Parathyroid adenoma (tissue), 2 donors: ENCODE measurements around the gene XIST.

Experiments
- H2AFZ ChIP-seq: fragments of 300-600 bp; sonication (generic); one replicate; pipeline ENCODE4 v1.7.0; 2017; ENCODE audit warnings: antibody characterized with exemption, mild to moderate bottlenecking
- H3K27ac ChIP-seq: fragments of 300-600 bp; sonication (generic); one replicate; pipeline ENCODE4 v1.7.0; 2017
- H3K27me3 ChIP-seq: fragments of 300-600 bp; sonication (generic); one replicate; pipeline ENCODE4 v1.7.0; 2017; ENCODE audit warnings: low read length; ENCODE audit not compliant: control insufficient read depth, insufficient read depth
- H3K36me3 ChIP-seq: fragments of 300-600 bp; sonication (generic); one replicate; pipeline ENCODE4 v1.7.0; 2017; ENCODE audit warnings: low read length; ENCODE audit not compliant: control insufficient read depth, insufficient read depth
- H3K4me1 ChIP-seq: fragments of 300-600 bp; sonication (generic); one replicate; pipeline ENCODE4 v1.7.0; 2017; ENCODE audit warnings: control low read depth
- H3K4me2 ChIP-seq: fragments of 300-600 bp; sonication (generic); one replicate; pipeline ENCODE4 v1.7.0; 2017; ENCODE audit warnings: low read length
- H3K4me3 ChIP-seq: fragments of 300-600 bp; sonication (generic); one replicate; pipeline ENCODE4 v1.7.0; 2017; ENCODE audit warnings: low read depth, low read length
- H3K79me2 ChIP-seq: fragments of 300-600 bp; sonication (generic); one replicate; pipeline ENCODE4 v1.7.0; 2017; ENCODE audit warnings: control low read depth
- H3K9ac ChIP-seq: fragments of 300-600 bp; sonication (generic); one replicate; pipeline ENCODE4 v1.7.0; 2017; ENCODE audit warnings: mild to moderate bottlenecking
- H3K9me3 ChIP-seq: fragments of 300-600 bp; sonication (generic); one replicate; pipeline ENCODE4 v1.7.0; 2017; ENCODE audit warnings: low read length; ENCODE audit not compliant: control insufficient read depth
- CTCF ChIP-seq: fragments of 300-600 bp; sonication (generic); IDR thresholded peaks from one replicate; pipeline ENCODE4 v1.7.0; 2017; ENCODE audit warnings: antibody characterized with exemption, mild to moderate bottlenecking
- donor health status: primary hyperparathyroidism.

Gene XIST

GRCh38 chrX:73849073-73849472 is 3.4 kb downstream of the XIST start:
- Histone ChIP-seq H3K4me2 (no peak overlapping the region), H3K9me3 (no peaks in the 10 kb centered on the region), H3K79me2 (no peaks in the 10 kb centered on the region), H3K36me3 (no peaks in the 10 kb centered on the region), H3K27me3 (no peaks in the 10 kb centered on the region), H3K4me1 (no peaks in the 10 kb centered on the region), H3K9ac (no peak overlapping the region), H3K27ac (no peak overlapping the region), H3K4me3 (no peak overlapping the region), H2AFZ (no peak overlapping the region)
- no peak for TF ChIP-seq CTCF

GRCh38 chrX:73847991-73848390 is 4.5 kb downstream of the XIST start:
- TF ChIP-seq CTCF, result no peak
- Histone ChIP-seq H3K9me3 (no peaks in the 10 kb centered on the region), H3K27me3 (no peaks in the 10 kb centered on the region), H3K4me3 (no peak overlapping the region), H3K4me1 (no peaks in the 10 kb centered on the region), H2AFZ (no peak overlapping the region), H3K79me2 (no peaks in the 10 kb centered on the region), H3K4me2 (no peak overlapping the region), H3K9ac (no peak overlapping the region), H3K36me3 (no peaks in the 10 kb centered on the region), H3K27ac (no peak overlapping the region)

GRCh38 chrX:73847100-73847499 is 5.4 kb downstream of the XIST start:
- no peak overlapping the region for H3K9ac ChIP-seq
- no peaks in the 10 kb centered on the region for H3K36me3 ChIP-seq
- no peaks in the 10 kb centered on the region for H3K27me3 ChIP-seq
- TF ChIP-seq CTCF, result no peak
- H2AFZ ChIP-seq, result no peak overlapping the region
- no peaks in the 10 kb centered on the region for H3K9me3 ChIP-seq
- no peak overlapping the region for H3K27ac ChIP-seq
- no peaks in the 10 kb centered on the region for H3K79me2 ChIP-seq
- no peaks in the 10 kb centered on the region for H3K4me1 ChIP-seq
- no peak overlapping the region for H3K4me2 ChIP-seq
- no peak overlapping the region for H3K4me3 ChIP-seq

- no peak for TF ChIP-seq CTCF
- no peaks in the 10 kb centered on the region for H3K9me3 ChIP-seq
- no peaks in the 10 kb centered on the region for H3K79me2 ChIP-seq
- H3K4me3 ChIP-seq, result no peak overlapping the region
- no peak overlapping the region for H3K27ac ChIP-seq
- H3K27me3 ChIP-seq, result no peaks in the 10 kb centered on the region
- no peak overlapping the region for H2AFZ ChIP-seq
- no peak overlapping the region for H3K9ac ChIP-seq
- H3K4me1 ChIP-seq, result no peaks in the 10 kb centered on the region
- H3K4me2 ChIP-seq, result no peak overlapping the region
- no peaks in the 10 kb centered on the region for H3K36me3 ChIP-seq
These were observed 9.8 kb downstream of the XIST start for GRCh38 chrX:73842541-73843234.

- TF ChIP-seq CTCF, result no peak
- no peaks in the 10 kb centered on the region for H3K36me3 ChIP-seq
- H3K4me1 ChIP-seq, result no peaks in the 10 kb centered on the region
- no peak overlapping the region for H3K27ac ChIP-seq
- H2AFZ ChIP-seq, result no peak overlapping the region
- H3K27me3 ChIP-seq, result no peaks in the 10 kb centered on the region
- no peaks in the 10 kb centered on the region for H3K9me3 ChIP-seq
- no peak overlapping the region for H3K4me3 ChIP-seq
- no peak overlapping the region for H3K4me2 ChIP-seq
- H3K9ac ChIP-seq, result no peak overlapping the region
- H3K79me2 ChIP-seq, result no peaks in the 10 kb centered on the region
These were observed 11.2 kb downstream of the XIST start for GRCh38 chrX:73841337-73841736.
